HG02623 (cell line): ENCODE measurements around the gene WARS2.

ENCODE experiments used
- ATAC-seq: cut with Tn5 transposase; IDR thresholded peaks from one replicate; pipeline ENCODE4 v1.9.1; 2021; ENCODE audit warnings: moderate library complexity; ENCODE audit not compliant: unreplicated experiment

Gene WARS2

GRCh38 chr1:119034359-119034758 is 106.1 kb downstream of the WARS2 start:
- ATAC-seq, result no peak

GRCh38 chr1:119032986-119033385 is 107.5 kb downstream of the WARS2 start:
- ATAC-seq, result no peak

- ATAC-seq, result no peak
These were observed 112.7 kb downstream of the WARS2 start for GRCh38 chr1:119027759-119028158.

- no peak for ATAC-seq
These were observed 113.5 kb downstream of the WARS2 start for GRCh38 chr1:119026956-119027355.

GRCh38 chr1:119015547-119015946 is 124.9 kb downstream of the WARS2 start:
- ATAC-seq, result no peak

- no peak for ATAC-seq
These were observed 128.1 kb downstream of the WARS2 start for GRCh38 chr1:119012383-119012782.

GRCh38 chr1:119011706-119012105 is 128.7 kb downstream of the WARS2 start:
- ATAC-seq, result no peak

GRCh38 chr1:119011116-119011515 is 129.3 kb downstream of the WARS2 start:
- no peak for ATAC-seq

GRCh38 chr1:119010201-119010600 is 130.3 kb downstream of the WARS2 start:
- no peak for ATAC-seq

- no peak for ATAC-seq
These were observed 131.2 kb downstream of the WARS2 start for GRCh38 chr1:119009312-119009655.

GRCh38 chr1:119008483-119009311 is 131.8 kb downstream of the WARS2 start:
- no peak for ATAC-seq

- no peak for ATAC-seq
These were observed 132.6 kb downstream of the WARS2 start for GRCh38 chr1:119007670-119008482.

GRCh38 chr1:119007339-119007669 is 133.1 kb downstream of the WARS2 start:
- ATAC-seq, result no peak

GRCh38 chr1:119006406-119007279 is 133.8 kb downstream of the WARS2 start:
- ATAC-seq, result no peak

GRCh38 chr1:119005724-119006405 is 134.6 kb downstream of the WARS2 start:
- ATAC-seq, result no peak

GRCh38 chr1:119004781-119005180 is 135.7 kb downstream of the WARS2 start:
- no peak for ATAC-seq

- ATAC-seq, result no peak
These were observed 136.3 kb downstream of the WARS2 start for GRCh38 chr1:119004129-119004527.

GRCh38 chr1:119003413-119004128 is 136.9 kb downstream of the WARS2 start:
- no peak for ATAC-seq

GRCh38 chr1:119002028-119002686 is 138.3 kb downstream of the WARS2 start:
- no peak for ATAC-seq
